Uterine smooth muscle cell (primary cell): ENCODE measurements around the gene RBM24. TPM values are rescaled to one million over a fixed set of nuclear protein-coding genes. Genes with fewer than 3 reads are reported as not detected.

Experiments
- total RNA-seq: library from RNA; depleted of rRNA; stranded (reverse); fragments of >200 nt; gene quantifications from 2 replicates; pipeline ENCODE4 v1.2.3, GENCODE V29; 2014

The RBM24 gene
- 7.0 and 7.6 TPM in 2 replicates for total RNA-seq

GRCh38 chr6:17281100-17281496, at the start of gene RBM24:
Gene RBM24, plus strand, starts transcription at chr6:17281361. Its CDS starts 221 bp downstream, at chr6:17281582.

Other genes with a start within 250 kb of the RBM24 start
- not detected in 2 replicates for gene STMND1, start 179.3 kb upstream of the RBM24 start, total RNA-seq
- 8.9 and 12.1 TPM in 2 replicates for gene CAP2, start 112.2 kb downstream of the RBM24 start, total RNA-seq